SK-N-MC (cell line): ENCODE data around the gene DYNC2H1.

Experiments
- EZH2 ChIP-seq: fragments of 200-600 bp; sonication (generic); IDR thresholded peaks from one replicate; pipeline ENCODE4 v1.6.1; 2017; ENCODE audit warnings: antibody characterized with exemption
- FOXP2 ChIP-seq: optimal IDR thresholded peaks from 2 replicates; pipeline ENCODE3; 2011; ENCODE audit warnings: mild to moderate bottlenecking, moderate library complexity; ENCODE audit not compliant: insufficient read depth; ENCODE audit errors: extremely low read length, control extremely low read depth
- POLR2AphosphoS5 ChIP-seq: IDR thresholded peaks from 2 replicates; pipeline ENCODE4 v1.6.1; 2012; ENCODE audit warnings: mild to moderate bottlenecking, low read depth, low read length, borderline replicate concordance

DNA sequence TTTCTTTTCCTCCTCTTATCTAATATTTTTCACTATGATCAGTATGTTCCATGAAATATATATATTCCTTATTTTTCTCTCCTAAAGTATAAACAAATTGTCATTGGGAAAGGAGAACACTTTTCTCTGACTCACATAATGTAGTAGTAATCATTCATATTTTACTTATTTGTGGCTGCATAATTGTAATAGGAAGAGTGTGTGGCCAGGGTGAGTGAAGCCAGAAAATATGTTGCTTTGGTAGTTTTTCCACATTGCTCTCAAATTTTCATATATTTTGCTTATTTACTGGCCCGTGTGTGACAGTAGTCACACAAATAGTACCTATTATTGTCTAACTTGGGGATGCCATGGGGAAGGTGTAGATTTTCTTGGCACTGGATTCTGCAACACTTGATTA lies 172.1 kb downstream of the DYNC2H1 start:
- TF ChIP-seq POLR2AphosphoS5 (no peak), EZH2 (no peak), FOXP2 (no peak)
